Activated CD8-positive, alpha-beta T cell treated with anti-CD3 and anti-CD28 coated beads for 36 hours (primary cell): ENCODE measurements around the gene HENMT1. TPM values are rescaled to one million over a fixed set of nuclear protein-coding genes. Genes with fewer than 3 reads are reported as not detected.
"Not testable (repeated sequence)": the region's sequence is repeated elsewhere in the genome, so short reads cannot be mapped to it uniquely, and the experiment has no call there.

Experiments
- ATAC-seq: fragments of 200-7000 bp; cut with Tn5 transposase; one replicate; pipeline ENCODE4 v1.10.0; 2021; ENCODE audit warnings: mild to moderate bottlenecking, moderate library complexity
- CTCF ChIA-PET: fragments of 350-600 bp; sonication (Branson Sonifier 250); formaldehyde crosslinking; loops from one replicate; lab custom pipeline; 2021; ENCODE audit warnings: antibody characterized with exemption; lab: Charles Lee
- POLR2A ChIA-PET: fragments of 350-600 bp; sonication (Branson Sonifier 250); formaldehyde crosslinking; loops from one replicate; lab custom pipeline; 2021; ENCODE audit warnings: antibody characterized with exemption; lab: Charles Lee
- DNase-seq: peaks from one replicate; pipeline ENCODE4 v3.0.0-alpha.2; 2020
- H3K27ac Mint-ChIP-seq: one replicate; pipeline ENCODE4 v1.8.0; 2021; ENCODE audit warnings: mild to moderate bottlenecking, mixed read lengths
- H3K27me3 Mint-ChIP-seq: one replicate; pipeline ENCODE4 v1.8.0; 2021; ENCODE audit warnings: mixed read lengths
- H3K36me3 Mint-ChIP-seq: one replicate; pipeline ENCODE4 v1.8.0; 2021; ENCODE audit warnings: low read depth, mixed read lengths
- H3K4me1 Mint-ChIP-seq: one replicate; pipeline ENCODE4 v1.8.0; 2021; ENCODE audit warnings: low read depth, mixed read lengths
- H3K4me3 Mint-ChIP-seq: one replicate; pipeline ENCODE4 v1.8.0; 2021; ENCODE audit warnings: mild to moderate bottlenecking, moderate library complexity, mixed read lengths
- H3K9me3 Mint-ChIP-seq: one replicate; pipeline ENCODE4 v1.8.0; 2021; ENCODE audit warnings: mixed read lengths
- CTCF ChIP-seq: fragments of 200-600 bp; IDR thresholded peaks from one replicate; pipeline ENCODE4 v1.8.0; 2022; ENCODE audit warnings: antibody characterized with exemption, mild to moderate bottlenecking
- intact Hi-C: fragments of 100-400 bp; cut with micrococcal nuclease; formaldehyde crosslinking; loops from one replicate; pipeline ENCODE4 v1.10.0; 2022
- total RNA-seq, 2 experiments: library from RNA; stranded (reverse); gene quantifications; one replicate each; pipeline ENCODE4 v1.2.3, GENCODE V29; 2021

The HENMT1 gene
- total RNA-seq, 2 experiments from 2014 or later = 25.3 to 27.1 TPM

- H3K36me3 Mint-ChIP-seq = peaks cover 48% of the 10 kb centered on the region
- H3K4me3 Mint-ChIP-seq = peak overlapping the region; percentile 55
- H3K9me3 Mint-ChIP-seq = peaks cover 8% of the 10 kb centered on the region
- no peak for TF ChIP-seq CTCF
- ATAC-seq (peak; percentile 55), DNase-seq (peak; percentile 62)
- H3K27ac Mint-ChIP-seq = peak overlapping the region; percentile 95
- ChIA-PET POLR2A (interaction anchor here (1.2 to 5.4 kb wide), 7 partner anchors 11 to 103 kb away, joined by 3 to 58 read pairs (median 5); partner anchors contain the start of genes EEIG2, HENMT1 and PRPF38B), CTCF (interaction anchor here (0.7 to 5.8 kb wide), 17 partner anchors 12 to 862 kb away, joined by 3 to 134 read pairs (median 4); partner anchors contain the start of genes EEIG2, HENMT1 and PRPF38B)
- H3K4me1 Mint-ChIP-seq = peaks cover 66% of the 10 kb centered on the region
- H3K27me3 Mint-ChIP-seq = no peaks in the 10 kb centered on the region
- intact Hi-C loops = loop anchor here (5.0 kb wide), 2 partner anchors 47 to 58 kb away; partner anchors contain the start of gene PRPF38B
These were observed 15.9 kb downstream of the HENMT1 start for GRCh38 chr1:108644984-108645383.

- peaks cover 72% of the 10 kb centered on the region for H3K4me1 Mint-ChIP-seq
- ChIA-PET POLR2A (interaction anchor here (0.9 to 5.4 kb wide), 7 partner anchors 12 to 134 kb away, joined by 3 to 58 read pairs (median 5); partner anchors contain the start of genes EEIG2, HENMT1 and PRPF38B), CTCF (interaction anchor here (0.5 to 5.8 kb wide), 41 partner anchors 11 to 861 kb away, joined by 3 to 134 read pairs (median 4); partner anchors contain the start of genes EEIG2, FNDC7, HENMT1 and PRPF38B)
- intact Hi-C loops = loop anchor here (2.0 to 5.0 kb wide), 2 partner anchors 56 to 83 kb away; partner anchors contain the start of gene EEIG2
- H3K9me3 Mint-ChIP-seq = peaks cover 6% of the 10 kb centered on the region
- peak overlapping the region; percentile 44 for H3K27ac Mint-ChIP-seq
- H3K27me3 Mint-ChIP-seq = no peaks in the 10 kb centered on the region
- ATAC-seq = peak; percentile 6
- no peak overlapping the region for H3K4me3 Mint-ChIP-seq
- peaks cover 42% of the 10 kb centered on the region for H3K36me3 Mint-ChIP-seq
- TF ChIP-seq CTCF = peak; percentile 79
- DNase-seq = peak; percentile 79
These were observed 17.2 kb downstream of the HENMT1 start for GRCh38 chr1:108643492-108644335.

- CTCF ChIA-PET = interaction anchor here (1.7 to 3.9 kb wide), 3 partner anchors 69 to 129 kb away, joined by 6 to 18 read pairs (median 7); partner anchors contain the start of gene EEIG2
- peaks cover 16% of the 10 kb centered on the region for H3K36me3 Mint-ChIP-seq
- H3K27ac Mint-ChIP-seq, DNase-seq, H3K27me3 Mint-ChIP-seq, H3K4me3 Mint-ChIP-seq, ATAC-seq, H3K9me3 Mint-ChIP-seq: not testable (repeated sequence)
- peaks cover 50% of the 10 kb centered on the region for H3K4me1 Mint-ChIP-seq
- intact Hi-C loops = loop anchor here (5.0 kb wide), 1 partner anchor 54 kb away; no protein-coding TSS in a partner anchor
- POLR2A ChIA-PET = interaction anchor here (0.8 kb wide), 1 partner anchor 81 kb away, joined by 3 read pairs; the partner anchor contains the start of gene EEIG2
These were observed 20.0 kb downstream of the HENMT1 start for GRCh38 chr1:108640863-108641262.

GRCh38 chr1:108639899-108640560 lies 20.9 kb downstream of the HENMT1 start:
- no peaks in the 10 kb centered on the region for H3K27me3 Mint-ChIP-seq
- CTCF ChIA-PET = interaction anchor here (1.7 to 3.9 kb wide), 3 partner anchors 70 to 128 kb away, joined by 6 to 18 read pairs (median 7); partner anchors contain the start of gene EEIG2
- intact Hi-C loops = loop anchor here (5.0 kb wide), 1 partner anchor 53 kb away; no protein-coding TSS in a partner anchor

More at GRCh38 chr1:108639899-108640560, 20.9 kb downstream of the HENMT1 start:
- POLR2A ChIA-PET = interaction anchor here (0.8 to 1.3 kb wide), 2 partner anchors 53 to 80 kb away, joined by 3 to 5 read pairs; partner anchors contain the start of gene EEIG2
- Mint-ChIP-seq H3K9me3 (peaks cover 4% of the 10 kb centered on the region), H3K36me3 (peaks cover 20% of the 10 kb centered on the region), H3K27ac (peak overlapping the region; percentile 91), H3K4me1 (peaks cover 41% of the 10 kb centered on the region), H3K4me3 (peak overlapping the region; percentile 44)
- ATAC-seq = peak; percentile 45
- peak; percentile 83 for DNase-seq
- no peak for TF ChIP-seq CTCF
